GM23248 (cell line): ENCODE results near the gene LIN28A.

Experiments
- EZH2 ChIP-seq: fragments of 200-600 bp; sonication (generic); IDR thresholded peaks from 2 replicates; pipeline ENCODE4 v1.6.1; 2018; ENCODE audit warnings: antibody characterized with exemption, mild to moderate bottlenecking; ENCODE audit not compliant: insufficient read depth, poor library complexity, severe bottlenecking
- EZH2phosphoT487 ChIP-seq: fragments of 200-600 bp; sonication (generic); IDR thresholded peaks from 2 replicates; pipeline ENCODE4 v1.6.1; 2018; ENCODE audit warnings: antibody characterized with exemption, moderate library complexity, mild to moderate bottlenecking, low read depth; ENCODE audit not compliant: insufficient read depth

DNA sequence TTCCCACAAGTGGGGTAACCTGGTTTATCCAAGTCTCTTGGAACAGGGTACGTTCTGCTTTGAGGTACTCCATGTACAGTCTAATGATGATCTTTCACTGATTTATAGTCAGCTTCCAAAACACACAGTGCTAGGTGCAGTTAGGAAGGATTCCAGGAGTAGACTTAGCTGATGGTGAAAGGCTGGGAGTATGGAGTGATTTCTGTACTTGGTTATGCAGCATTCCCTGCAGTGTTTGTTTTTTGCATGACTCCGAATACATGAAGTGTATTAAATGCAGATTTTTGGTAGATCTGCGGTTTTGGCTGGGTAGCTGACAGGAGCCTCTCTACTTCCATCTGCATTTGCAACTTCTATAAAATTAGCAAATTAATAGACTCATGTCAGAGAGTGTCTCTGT is 65.4 kb downstream of the LIN28A start:
- TF ChIP-seq EZH2 (no peak), EZH2phosphoT487 (no peak)
